ENCODE data around the gene FAM151A.

The FAM151A gene

GRCh38 chr1:54623216-54624007, at the start of gene FAM151A:
FAM151A (minus strand) TSS chr1:54623525; CDS start chr1:54623395, 130 bp downstream.
- no peak for DNase-seq

GRCh38 chr1:54671985-54672608, 48.8 kb upstream of the FAM151A start:
- peak; percentile 67 for DNase-seq

GRCh38 chr1:54668567-54668966, 45.2 kb upstream of the FAM151A start:
- DNase-seq = no peak

- DNase-seq = no peak
Measured at GRCh38 chr1:54667797-54668196, 44.5 kb upstream of the FAM151A start.

- no peak for DNase-seq
Measured at GRCh38 chr1:54666333-54666732, 43.0 kb upstream of the FAM151A start.

- no peak for DNase-seq
Measured at GRCh38 chr1:54665852-54666251, 42.5 kb upstream of the FAM151A start.

- no peak for DNase-seq
Measured at GRCh38 chr1:54664364-54664763, 41.0 kb upstream of the FAM151A start.

- no peak for DNase-seq
Measured at GRCh38 chr1:54663725-54664124, 40.4 kb upstream of the FAM151A start.

GRCh38 chr1:54658164-54658913, 35.0 kb upstream of the FAM151A start:
- no peak for DNase-seq

GRCh38 chr1:54653036-54653435, 29.7 kb upstream of the FAM151A start:
- no peak for DNase-seq

GRCh38 chr1:54652168-54652567, 28.8 kb upstream of the FAM151A start:
- no peak for DNase-seq

GRCh38 chr1:54651608-54652007, 28.3 kb upstream of the FAM151A start:
- no peak for DNase-seq

- DNase-seq = no peak
Measured at GRCh38 chr1:54650417-54650816, 27.1 kb upstream of the FAM151A start.

GRCh38 chr1:54649921-54650320, 26.6 kb upstream of the FAM151A start:
- DNase-seq = no peak

GRCh38 chr1:54649130-54649898, 26.0 kb upstream of the FAM151A start:
- DNase-seq = no peak

GRCh38 chr1:54645806-54646676, 22.7 kb upstream of the FAM151A start:
- DNase-seq = no peak

- DNase-seq = no peak
Measured at GRCh38 chr1:54643736-54644135, 20.4 kb upstream of the FAM151A start.

GRCh38 chr1:54640863-54641836, 17.8 kb upstream of the FAM151A start, which contains the start of gene MROH7:
MROH7 (plus strand) TSS chr1:54641786; CDS start chr1:54652927, 11,141 bp downstream.
- no peak for DNase-seq

GRCh38 chr1:54640361-54640760, 17.0 kb upstream of the FAM151A start:
- DNase-seq = no peak

All from activated CD4-positive, CD25-positive, alpha-beta regulatory T cell treated with anti-CD3 and anti-CD28 coated beads, Interleukin-2, amount 50 U/mL, for 72 hours (primary cell).